ENCODE measurements around the gene CLPTM1.
A peak's percentile ranks its signal among the peaks of the same experiment; 100 is the strongest.

Gene CLPTM1

DNA sequence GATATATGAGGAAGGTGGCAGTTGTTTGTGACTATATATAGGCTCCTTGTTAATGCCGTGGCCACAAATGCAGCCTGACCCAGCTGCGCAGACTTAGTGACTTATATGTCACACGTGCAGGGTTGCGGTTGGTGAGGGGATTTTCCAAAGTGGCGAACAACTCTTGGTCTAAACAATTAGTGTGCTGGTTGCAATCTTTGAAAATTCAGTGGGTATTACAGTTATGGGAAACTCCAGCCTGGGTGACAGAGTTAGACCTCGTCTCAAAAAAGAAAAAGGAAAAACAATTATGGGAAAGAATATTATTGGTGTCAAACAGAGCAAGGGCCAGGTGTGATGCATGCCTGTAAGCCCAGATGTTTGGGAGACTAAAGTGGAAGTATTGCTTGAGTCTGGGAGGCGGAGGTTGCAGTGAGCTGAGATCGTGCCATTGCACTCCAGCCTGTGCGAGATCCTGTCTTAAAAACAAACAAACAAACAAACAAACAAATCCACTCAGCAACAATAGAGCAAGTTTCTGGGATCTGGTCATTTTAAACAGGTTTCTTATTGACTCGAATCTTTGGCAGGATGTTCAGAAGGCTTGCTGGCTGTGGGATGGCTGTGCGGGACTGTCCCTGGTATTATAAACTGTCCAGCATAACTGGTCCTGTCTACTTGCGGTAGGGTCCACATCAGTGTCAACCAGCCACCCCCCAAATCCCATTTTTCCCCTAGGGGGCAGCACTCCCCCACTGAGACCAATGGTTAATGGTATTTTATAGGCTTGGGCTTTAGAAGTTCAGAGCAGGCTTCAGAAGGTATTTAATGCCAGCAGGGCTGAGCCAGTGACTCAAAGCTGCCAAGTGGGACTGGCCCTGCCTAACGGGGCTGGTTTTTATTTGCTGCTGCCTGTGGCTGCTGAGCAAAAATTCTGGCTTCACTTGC is 61.5 kb downstream of the CLPTM1 start:
- peak; percentile 41 for DNase-seq

DNA sequence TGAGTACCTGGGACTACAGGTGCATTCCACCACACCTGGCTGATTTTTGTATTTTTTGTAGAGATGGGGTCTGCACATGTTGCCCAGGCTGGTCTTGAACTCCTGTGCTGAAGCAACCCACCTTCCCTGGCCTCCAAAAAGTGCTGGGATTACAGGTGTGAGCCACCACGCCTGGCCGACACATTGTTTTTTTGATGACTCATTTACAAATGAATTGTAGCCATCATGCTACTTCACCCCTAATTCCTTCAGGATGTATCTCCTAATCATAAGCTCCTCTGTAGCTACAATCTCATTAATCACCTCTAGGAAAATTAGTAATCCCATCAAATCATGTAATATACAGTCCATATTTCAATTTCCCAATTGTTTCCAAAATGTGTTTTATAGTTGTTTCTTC is 64.0 kb downstream of the CLPTM1 start:
- DNase-seq = no peak

DNA sequence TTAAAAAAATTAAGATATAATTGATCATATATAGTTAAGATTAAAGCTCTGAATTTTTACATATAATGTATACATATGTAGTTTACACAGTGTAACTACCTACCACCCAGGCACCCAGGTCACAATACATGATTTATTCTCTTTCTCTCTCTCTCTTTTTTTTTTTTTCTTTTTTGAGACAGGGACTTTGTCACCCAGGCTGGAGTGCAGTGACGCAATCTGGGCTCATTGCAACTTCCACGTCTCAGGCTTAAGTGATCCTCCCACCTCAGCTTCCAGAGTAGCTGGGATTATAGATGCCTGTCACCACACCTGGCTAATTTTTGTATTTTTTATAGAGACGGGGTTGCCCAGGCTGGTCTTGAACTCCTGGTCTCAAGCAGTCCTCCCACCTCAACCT is 64.9 kb downstream of the CLPTM1 start:
- no peak for DNase-seq

DNA sequence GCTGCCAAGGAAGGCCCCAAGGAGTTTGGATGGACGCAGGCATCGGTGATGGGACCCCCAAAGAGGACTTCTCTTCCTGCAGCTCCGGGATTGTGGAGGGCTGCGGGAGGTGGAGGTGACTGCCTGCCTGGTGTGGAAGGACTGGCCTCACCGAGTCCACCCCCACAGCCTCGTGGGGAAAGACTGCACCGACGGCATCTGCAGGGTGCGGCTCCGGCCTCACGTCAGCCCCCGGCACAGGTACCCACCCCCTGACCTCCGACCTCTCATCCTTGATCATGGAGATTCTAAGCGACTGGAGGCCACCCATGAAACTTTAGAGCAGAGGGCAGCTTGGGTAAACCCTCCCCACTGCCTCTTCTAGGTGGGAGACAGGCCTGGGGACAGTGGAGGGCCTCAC is 66.8 kb downstream of the CLPTM1 start:
- DNase-seq = no peak

DNA sequence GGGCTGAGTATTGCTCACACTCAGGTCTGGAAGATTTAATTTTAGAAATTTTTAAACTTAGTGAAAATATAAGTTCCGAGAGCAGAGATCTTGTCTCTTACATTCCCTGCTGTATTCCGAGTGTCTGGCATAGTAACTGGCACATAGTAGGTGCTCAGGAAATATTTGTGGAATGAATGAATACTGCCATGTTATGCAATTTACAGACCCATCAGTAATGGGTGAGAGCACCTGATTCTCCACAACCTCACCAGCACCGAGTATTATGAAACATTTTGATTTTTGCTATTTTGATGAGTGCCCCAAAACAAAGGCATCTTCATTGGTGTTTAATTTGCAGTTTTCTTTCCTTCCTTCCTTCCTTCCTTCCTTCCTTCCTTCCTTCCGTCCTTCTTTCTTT is 67.9 kb downstream of the CLPTM1 start:
- DNase-seq = no peak

DNA sequence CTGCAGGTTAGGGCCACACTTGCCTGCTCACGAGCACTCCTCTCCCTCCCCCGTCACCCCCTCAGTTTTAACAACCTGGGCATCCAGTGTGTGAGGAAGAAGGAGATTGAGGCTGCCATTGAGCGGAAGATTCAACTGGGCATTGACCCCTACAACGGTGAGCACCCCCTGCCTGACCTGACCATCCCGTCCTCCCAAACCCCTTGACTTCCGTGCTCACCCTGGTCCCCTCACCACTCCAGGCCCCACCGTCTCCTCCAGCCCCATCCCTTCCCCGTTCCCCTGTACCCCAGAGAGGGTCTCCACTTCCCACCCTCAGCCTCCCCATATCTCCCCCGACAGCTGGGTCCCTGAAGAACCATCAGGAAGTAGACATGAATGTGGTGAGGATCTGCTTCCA is 70.1 kb downstream of the CLPTM1 start:
- no peak for DNase-seq

DNA sequence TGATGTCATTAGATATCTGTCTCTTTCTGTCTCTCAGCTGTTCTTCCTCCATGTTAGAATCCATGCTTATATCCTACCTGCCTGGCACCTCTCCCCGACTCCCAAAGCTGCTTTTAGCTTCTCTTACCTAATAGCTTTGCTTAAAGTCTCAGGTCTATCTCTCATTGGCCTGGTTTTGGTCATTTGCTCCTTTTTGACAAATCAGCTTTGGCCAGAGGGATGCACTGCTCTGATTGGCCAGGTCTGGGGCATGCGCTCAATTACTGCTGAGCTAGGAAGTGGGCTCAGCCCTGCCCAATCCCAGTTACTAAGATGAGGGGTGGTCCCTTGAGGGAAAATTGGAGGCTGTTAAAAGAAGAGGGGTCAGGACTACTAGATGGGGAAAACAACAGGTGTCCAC is 72.2 kb downstream of the CLPTM1 start:
- no peak for DNase-seq

DNA sequence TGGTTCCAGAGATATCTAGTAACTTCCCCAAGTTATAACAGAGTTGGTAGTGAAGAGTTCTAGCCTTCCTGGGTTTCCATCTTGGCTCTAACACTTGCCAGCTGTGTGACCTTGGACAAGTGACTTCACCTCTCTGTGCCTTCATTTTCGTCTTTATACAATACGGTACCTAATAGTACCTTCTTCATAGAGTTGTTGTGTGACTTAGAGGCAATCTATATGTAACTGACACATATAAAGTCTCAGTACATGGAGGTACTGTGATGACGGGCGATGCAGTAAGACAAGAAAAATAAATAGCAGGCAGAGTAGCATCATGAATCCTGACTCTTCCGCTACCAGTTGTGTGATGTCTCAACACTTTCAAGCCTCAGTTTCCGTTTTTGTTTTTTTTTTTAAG is 75.6 kb downstream of the CLPTM1 start:
- no peak for DNase-seq

DNA sequence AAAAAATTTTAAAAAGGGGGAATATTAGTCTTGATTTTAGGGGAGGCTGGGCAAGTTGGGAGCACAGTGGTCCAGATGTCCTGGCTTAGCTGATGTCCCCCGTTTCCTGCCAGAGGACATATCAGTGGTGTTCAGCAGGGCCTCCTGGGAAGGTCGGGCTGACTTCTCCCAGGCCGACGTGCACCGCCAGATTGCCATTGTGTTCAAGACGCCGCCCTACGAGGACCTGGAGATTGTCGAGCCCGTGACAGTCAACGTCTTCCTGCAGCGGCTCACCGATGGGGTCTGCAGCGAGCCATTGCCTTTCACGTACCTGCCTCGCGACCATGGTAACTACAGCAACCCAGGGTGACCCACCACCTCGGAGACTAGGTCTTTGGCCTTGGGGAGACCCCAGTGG is 77.2 kb downstream of the CLPTM1 start:
- no peak for DNase-seq

DNA sequence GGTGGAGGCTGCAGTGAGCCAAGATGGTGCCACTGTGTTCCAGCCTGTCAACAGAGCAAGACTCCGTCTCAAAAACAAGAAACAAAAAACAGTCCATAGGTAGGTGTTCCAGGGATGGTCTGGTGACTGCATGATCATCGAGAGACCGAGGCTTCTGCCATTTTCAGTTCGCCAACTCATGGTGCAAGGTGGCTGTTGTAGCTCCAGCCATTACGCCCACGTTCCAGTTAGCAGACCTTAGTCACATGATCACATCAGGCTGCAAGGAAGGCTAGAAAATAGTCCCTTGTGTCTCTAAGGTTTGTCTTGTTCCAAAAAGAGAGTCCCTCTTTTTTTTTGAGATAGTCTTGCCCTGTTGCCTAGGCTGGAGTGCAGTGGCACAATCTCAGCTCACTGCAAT is 80.6 kb downstream of the CLPTM1 start:
- DNase-seq = no peak

DNA sequence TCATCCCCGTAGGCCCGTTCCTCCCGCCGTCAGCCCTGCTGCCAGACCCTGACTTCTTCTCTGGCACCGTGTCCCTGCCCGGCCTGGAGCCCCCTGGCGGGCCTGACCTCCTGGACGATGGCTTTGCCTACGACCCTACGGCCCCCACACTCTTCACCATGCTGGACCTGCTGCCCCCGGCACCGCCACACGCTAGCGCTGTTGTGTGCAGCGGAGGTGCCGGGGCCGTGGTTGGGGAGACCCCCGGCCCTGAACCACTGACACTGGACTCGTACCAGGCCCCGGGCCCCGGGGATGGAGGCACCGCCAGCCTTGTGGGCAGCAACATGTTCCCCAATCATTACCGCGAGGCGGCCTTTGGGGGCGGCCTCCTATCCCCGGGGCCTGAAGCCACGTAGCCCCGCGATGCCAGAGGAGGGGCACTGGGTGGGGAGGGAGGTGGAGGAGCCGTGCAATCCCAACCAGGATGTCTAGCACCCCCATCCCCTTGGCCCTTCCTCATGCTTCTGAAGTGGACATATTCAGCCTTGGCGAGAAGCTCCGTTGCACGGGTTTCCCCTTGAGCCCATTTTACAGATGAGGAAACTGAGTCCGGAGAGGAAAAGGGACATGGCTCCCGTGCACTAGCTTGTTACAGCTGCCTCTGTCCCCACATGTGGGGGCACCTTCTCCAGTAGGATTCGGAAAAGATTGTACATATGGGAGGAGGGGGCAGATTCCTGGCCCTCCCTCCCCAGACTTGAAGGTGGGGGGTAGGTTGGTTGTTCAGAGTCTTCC is 82.4 kb downstream of the CLPTM1 start:
- DNase-seq = no peak

DNA sequence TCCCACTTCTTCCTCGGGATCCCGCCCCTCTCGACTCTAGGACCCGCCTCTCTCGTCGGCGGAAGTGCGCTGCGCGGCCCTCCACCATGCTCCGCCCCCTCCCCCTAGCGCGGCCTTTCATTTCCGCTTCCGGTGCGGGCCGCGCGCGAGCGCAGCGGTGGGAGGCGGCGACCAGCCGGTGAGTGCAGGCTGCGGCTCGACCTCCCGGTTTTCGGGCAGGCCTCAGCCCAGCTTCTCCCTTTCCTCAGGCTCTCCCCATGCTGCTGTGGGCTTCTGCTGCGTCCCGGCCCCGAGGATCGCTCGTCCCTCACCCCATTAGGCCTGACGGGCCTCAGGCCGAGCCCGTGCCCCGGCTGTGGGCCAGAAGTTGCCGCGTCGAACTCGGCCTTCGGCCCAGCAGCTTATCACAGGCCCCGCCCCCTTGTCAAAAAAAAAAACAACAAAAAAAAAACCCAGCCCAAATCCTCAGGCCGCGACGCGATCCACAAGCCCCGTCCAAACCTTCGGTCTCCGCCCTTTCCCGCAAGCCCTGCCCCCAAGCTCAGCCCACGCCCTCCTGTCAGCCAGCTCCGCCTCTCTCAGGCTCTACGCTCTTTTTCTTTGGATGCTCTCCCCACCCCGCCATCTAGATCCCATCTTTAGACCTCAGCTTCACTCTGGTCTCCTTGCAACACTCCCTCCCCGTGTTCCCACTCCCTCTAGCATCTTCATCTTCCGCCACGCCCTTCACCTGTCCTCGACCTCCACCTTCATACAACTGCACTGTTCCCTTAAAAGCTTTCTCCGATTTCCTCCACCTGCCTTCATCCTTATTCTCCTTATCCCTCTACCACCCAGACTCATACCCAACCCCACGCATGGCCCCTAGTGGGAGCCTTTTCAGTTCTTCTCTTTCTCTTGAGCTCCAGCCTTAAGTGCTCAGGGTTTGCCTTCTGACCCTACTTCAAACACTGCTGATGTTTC is 84.0 kb downstream of the CLPTM1 start, which contains the start of gene CLASRP:
TSS of gene CLASRP (plus strand) at position 115 of the 963 bp plus-strand sequence. CDS start 1,168 bp downstream, outside the sequence.
- DNase-seq = peak; percentile 91

DNA sequence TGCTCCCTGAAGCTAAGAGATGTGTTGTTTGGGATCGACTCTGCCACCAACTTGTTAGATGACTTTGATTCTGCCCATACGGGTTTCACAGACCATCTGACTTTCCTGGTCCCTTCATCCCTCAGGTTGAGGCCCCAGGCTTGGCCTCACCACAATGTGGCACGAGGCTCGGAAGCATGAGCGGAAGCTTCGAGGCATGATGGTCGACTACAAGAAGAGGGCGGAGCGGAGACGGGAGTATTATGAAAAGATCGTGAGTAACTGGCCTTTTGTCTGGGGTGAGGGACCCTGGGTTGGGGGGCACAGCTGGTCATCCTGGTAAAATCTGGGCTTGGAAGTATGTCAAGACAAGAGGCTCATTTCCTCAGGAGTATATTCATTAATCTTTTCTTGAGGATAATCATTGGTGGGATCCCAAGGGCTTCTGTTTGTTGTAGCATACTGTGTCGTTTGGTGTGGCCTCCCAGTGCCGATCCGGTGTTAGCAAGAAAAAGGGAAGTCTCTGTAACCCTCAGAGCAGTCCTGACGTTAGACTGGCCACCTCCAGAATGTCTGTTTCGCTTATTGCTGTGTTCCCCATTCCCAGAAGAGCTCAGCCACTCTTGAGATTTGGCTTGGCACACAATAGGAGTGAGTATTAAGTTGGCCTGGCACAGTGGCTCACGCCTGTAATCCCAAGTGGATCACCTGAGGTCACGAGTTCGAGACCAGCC is 85.0 kb downstream of the CLPTM1 start:
- no peak for DNase-seq

DNA sequence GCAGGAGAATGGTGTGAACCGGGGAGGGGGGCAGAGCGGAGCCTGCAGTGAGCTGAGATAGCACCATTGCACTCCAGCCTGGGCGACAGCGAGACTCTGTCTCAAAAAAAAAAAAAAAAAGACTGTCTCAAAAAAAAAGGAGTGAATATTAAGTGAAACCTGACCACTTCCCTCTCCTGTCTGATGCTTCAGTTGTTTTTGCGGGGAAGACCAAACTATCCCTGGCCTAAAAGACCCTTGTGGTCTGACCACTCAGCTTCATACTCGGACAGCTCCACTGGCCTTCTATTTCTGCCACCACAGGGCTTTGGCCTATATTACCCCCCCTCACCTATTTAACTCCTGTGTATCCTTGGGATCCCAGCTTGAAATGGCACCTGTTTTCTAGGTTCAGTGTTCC is 85.9 kb downstream of the CLPTM1 start:
- DNase-seq = no peak
